Ishikawa (cell line): Measurements from ENCODE around the gene NOTCH3.
A peak's percentile ranks its signal among the peaks of the same experiment; 100 is the strongest.

Source experiments
- CEBPB ChIP-seq: IDR thresholded peaks from 2 replicates; pipeline ENCODE4 v1.6.1; 2012
- CREB1 ChIP-seq: IDR thresholded peaks from 2 replicates; pipeline ENCODE4 v1.6.1; 2012; ENCODE audit warnings: low read depth
- EP300 ChIP-seq: IDR thresholded peaks from 2 replicates; pipeline ENCODE4 v1.6.1; 2012; ENCODE audit warnings: borderline replicate concordance
- FOXM1 ChIP-seq: IDR thresholded peaks from 2 replicates; pipeline ENCODE4 v1.6.1; 2012; ENCODE audit warnings: low read depth, borderline replicate concordance
- MAX ChIP-seq: IDR thresholded peaks from 2 replicates; pipeline ENCODE4 v1.6.1; 2012
- TAF1 ChIP-seq: IDR thresholded peaks from 2 replicates; pipeline ENCODE4 v1.6.1; 2012; ENCODE audit warnings: low read depth, mild to moderate bottlenecking
- USF1 ChIP-seq: IDR thresholded peaks from 2 replicates; pipeline ENCODE4 v1.6.1; 2012

- TF ChIP-seq MAX (no peak), CREB1 (no peak), TAF1 (no peak), USF1 (no peak), EP300 (no peak), FOXM1 (no peak), CEBPB (peak; percentile 54)
Observed at GRCh38 chr19:15113245-15114152, 87.3 kb downstream of the NOTCH3 start.
